GM19467 (cell line): Measurements from ENCODE around the gene PI4KA.

Experiments used
- ATAC-seq: cut with Tn5 transposase; IDR thresholded peaks from one replicate; pipeline ENCODE4 v1.9.1; 2021; ENCODE audit warnings: mild to moderate bottlenecking, moderate library complexity; ENCODE audit not compliant: unreplicated experiment

Gene PI4KA

DNA sequence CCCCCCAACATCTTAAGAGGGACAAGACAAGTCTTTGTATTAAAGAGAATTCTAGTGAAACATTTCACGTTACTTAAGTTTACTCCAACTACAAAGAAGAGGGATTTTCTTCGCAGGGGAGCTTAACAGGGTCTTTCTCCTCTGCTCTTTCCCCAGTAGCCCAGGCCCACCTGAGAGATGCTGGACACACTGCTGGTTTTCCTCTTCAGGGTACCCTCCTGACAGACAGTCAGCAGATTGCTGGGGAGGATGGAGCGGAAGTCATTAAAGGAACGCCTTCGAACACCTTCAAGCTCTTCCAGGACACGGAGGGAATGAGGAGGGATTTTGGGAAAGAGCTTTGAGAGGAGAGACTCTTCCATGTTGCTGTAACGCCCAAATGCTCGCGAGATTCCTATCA, 39.1 kb downstream of the PI4KA start:
- ATAC-seq, result no peak

DNA sequence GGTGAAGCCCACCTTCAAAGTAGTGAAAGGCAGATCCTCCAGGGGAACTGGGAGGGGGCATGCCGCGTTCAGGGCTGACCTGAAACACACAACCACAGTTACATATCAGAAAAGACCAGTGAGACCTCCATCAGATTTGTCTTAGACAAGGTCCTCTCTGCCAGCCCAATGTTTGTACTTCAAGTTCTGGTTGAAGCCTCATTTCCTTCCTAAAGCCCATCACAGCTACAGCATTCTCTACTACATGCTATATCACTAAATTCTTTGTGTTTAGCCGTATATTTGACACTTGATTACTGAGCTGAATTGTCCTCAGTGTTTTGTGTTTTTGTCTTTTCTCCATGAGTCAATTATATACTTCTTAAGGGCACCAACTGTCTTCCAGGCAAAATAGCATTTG, 40.1 kb downstream of the PI4KA start:
- no peak for ATAC-seq

DNA sequence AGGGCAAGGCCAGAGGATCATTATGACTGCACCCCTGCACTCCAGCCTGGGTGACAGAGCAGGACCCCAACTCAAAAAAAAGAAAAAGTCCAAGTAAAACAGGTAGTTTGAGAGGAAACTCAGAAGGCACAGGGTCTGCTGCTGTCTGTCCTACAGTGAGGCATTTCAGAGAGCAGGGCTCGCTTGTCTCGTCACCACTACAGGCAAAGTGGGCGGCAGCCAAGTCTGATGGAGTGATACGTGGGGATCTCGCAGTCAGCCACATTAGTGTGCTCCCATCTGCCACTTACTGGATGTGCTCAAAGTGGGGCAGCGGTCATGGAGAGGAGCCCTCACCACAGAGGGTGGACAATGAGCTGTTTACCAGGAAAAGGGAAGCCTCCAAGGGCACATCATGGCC, 42.1 kb downstream of the PI4KA start:
- ATAC-seq, result no peak

DNA sequence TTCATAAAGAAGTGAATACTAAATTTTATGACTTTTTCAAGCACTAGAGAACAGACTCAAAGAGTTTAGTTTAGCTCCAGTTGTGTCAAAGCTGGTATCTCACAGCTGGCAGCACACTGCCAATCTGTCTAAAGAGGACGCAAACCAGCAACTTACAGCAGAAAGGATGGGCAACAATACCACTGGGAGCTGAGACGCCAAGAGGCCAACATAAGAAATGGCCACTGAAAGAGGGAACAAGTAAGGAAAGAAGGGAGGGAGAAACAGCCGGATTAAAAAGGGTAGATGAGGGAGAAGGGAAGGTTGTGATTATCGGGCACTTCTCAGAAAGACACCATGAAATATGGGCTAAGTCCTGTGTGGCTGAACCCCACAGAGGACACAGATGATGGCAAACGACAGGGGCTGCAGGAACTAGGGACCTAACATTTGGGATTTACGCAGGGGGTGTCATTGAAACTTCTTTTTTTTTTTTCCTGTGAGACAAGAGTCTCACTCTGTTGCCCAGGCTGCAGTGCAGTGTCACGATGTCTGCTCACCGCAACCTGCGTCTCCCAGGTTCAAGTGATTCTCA, 43.0 kb downstream of the PI4KA start:
- no peak for ATAC-seq

DNA sequence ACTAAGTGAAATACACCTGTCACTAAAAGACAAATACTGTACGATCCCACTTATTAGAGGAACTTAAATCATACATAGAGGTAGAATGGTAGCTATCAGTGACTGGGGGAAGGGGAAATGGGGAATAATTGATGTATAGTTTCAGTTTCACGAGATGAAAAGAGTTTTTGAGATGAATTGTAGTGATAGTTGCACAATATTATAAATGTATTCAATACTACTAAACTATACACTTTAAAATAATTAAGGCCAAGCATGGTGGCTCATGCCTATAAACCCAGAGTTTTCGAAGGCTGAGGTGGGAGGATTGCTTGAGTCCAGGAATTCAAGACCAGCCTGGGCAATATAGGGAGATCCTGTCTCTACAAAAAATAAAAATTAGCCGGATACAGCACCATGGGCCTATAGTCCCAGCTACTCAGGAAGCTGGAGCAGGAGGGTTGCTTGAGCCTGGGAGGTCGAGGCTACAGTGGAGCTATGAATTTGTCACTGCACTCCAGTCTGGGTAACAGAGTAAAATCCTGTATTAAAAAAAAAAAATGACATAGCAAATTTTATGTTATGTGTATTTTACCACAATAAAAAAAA, 44.3 kb downstream of the PI4KA start:
- no peak for ATAC-seq

DNA sequence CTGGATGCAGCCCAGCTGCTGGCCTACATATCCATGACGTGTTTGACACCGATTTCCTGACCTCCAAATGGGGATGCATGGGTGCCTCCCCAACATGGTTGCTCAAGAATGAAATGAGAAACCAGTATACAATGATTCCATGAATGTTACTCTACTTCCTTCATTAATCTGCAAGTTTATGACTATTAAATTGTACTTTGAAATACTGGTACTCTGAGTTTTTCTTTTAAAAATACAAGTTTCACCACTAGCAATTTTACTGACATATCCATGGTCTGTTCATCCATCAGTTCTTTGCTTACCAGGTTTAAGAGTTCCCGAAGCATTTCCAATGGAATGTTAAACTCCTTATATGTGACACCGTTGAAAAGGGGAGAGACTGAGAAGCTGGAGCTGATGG, 45.6 kb downstream of the PI4KA start:
- ATAC-seq, result no peak

DNA sequence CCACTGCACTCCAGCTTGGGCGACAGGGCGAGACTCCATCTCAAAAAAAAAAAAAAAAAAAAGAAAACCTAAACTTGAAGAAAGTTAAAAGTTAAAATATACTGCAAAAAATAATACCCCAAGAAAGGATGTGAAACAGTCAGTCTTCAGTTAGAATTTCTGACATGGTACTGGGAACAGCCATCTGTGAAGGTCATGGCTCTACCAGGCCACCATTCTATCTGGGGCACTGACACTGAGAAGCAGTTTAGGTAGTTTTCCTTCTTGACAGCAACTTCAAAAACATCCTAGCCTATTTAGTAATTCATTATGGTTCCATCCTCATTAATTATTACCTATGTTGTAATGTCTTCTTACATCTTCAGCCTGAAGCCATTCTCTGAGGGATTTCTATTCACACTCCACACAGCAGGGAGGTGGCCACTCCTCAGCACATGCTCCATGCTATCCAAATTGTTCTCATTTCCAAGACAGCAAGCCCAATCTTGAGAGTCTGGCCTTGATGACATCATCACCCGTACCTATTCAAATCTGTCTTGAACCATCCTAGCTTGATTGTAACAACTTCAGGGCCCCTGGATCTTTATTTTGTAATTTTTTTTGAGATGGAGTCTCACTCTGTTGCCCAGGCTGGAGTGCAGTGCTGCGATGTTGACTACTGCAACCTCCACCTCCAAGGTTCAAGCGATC, 46.5 kb downstream of the PI4KA start:
- no peak for ATAC-seq

DNA sequence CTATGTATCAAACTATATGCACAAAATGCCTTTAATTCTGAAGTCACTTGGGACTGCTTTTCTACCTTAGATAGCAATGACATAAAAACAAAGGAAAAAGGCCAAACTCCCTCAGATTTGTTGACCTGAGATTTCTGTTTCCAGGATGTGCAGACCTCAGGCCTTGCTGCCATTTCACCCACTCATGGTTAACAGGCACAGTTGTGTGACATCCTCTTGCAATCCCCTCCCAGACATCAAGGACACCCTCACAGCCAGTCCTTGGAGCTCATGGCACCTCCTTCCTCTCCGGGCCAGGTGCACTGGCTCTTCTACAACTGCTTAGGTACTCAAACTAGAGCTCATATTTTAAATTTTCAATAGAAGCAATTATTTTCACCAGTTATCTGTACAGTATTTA, 47.4 kb downstream of the PI4KA start:
- no peak for ATAC-seq

DNA sequence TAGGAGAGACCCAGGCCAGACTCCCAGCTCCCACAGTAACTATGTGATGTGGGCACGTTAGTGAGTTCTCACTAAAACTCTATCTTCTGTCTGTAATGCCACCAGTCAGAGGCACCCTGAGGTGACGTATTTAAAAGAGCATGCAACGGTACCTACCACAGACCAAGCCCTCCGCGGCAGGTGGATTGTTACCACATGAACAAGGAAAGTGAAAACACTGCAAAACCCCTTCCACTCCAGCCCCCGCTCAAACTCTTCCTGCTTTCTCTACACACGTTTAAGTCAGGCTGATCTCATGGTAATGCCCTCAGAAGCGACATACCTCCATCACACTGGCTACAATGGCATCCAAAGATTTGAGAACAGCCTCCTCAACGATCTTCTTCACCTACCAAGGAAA, 48.0 kb downstream of the PI4KA start:
- no peak for ATAC-seq

DNA sequence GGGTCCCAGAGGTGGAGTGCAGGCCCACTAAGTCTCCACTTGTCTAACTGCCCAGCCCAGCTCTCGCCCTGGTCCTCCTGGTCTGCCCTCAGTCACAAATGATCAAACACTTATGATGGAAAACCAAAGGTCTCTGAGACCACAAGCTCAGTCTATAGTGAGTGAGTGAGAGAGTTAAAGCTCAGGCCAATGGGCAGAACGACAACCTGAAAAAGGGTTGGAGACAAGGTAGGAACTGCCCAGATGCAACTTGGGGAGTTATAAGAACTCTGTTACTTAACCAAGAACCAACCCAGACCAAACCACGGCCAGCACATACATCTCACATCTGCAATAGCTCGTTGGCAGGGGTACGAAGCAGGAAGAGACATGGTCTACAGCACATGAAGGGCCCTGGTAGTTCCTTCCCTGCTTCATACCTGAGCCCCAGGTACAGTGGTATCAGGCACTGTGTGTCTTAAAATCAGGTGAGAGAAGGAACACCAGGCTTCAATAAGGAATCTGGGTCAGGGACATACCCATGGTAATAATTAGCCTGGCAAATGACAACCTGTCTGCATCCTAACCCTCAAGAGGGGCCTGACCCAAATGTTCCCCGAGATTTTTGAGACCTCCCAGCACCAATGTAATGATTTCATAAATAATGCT, 48.9 kb downstream of the PI4KA start:
- ATAC-seq, result no peak

DNA sequence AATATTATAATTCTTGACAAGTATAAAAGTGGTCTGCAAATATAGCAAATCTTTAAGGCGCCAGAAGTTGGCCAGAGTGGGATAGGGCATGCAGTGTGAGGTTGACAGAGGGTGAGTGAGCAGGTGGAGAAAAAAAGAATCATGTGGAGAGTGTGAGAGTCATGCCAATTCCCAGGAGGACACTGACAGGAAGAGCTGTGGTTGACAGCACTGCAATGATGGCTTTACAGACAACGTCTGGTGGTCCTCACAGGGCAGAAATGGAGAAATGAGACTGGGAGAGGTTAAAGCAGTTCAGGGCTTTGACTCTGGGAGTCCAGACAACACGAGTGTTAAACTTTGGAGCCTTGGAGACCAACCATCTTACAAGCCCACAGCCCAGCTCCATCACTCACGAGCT, 49.8 kb downstream of the PI4KA start:
- no peak for ATAC-seq

DNA sequence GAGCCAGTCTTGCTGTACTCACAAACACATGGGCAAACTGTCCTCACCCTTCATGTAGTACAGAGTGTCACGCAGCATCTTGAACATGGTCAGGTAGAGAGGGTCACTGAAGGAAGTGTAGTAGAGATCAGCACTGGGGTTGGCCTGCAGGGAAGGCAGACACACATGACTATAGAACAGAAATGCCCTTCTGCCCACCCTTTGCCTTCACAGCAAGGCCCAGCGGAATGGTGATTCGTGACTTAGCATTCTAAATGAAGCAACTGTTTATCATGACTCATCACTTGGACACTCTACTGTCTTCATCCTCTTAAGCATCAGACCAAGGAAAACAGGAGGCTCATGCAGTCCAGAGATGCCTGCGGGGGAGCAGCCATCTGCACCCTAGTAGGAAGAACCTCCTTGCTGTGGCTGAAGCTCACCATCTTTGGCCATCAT, 51.3 kb downstream of the PI4KA start:
- no peak for ATAC-seq

DNA sequence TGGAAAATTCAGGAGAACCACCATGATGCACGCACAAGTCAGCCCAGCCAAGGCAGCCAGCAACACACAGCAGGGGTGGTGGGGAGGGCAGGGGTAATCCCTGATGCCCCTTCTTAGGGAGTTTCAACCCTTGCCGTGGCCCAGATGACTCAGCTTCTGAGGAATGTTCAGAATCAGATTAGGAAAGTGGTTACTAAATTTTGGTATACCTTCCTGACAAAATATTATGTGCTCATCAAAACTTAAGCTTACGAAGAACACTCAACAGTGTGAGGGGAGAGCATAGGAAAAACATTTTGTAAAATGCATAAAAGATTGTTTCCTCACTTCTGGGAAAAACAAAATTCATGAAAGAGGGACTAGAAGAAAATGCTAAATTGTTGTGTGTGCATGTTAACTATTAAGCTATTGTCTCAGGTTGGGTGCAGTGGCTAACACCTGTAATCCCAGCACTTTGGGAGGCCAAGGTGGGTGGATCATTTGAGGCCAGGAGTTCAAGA, 52.6 kb downstream of the PI4KA start:
- no peak for ATAC-seq

DNA sequence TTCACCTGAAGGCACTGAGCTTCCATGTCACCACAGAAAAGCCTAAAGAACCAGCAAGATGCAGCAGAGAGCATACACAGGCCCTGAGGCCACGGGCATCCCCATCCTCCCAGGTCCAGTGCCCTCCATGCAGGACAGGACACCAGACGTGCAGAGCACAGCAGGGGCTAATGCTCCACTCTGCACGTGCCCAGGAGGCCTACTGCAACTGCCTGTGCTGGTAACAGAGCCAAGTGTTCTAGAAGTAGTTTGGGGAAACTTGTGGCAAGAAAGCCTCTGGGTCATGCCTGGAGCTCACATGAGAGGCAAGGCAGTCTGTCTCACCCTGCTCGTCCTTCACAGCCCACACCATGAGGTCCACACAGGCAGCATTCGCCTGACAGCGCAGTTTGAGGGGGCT, 54.0 kb downstream of the PI4KA start:
- no peak for ATAC-seq

DNA sequence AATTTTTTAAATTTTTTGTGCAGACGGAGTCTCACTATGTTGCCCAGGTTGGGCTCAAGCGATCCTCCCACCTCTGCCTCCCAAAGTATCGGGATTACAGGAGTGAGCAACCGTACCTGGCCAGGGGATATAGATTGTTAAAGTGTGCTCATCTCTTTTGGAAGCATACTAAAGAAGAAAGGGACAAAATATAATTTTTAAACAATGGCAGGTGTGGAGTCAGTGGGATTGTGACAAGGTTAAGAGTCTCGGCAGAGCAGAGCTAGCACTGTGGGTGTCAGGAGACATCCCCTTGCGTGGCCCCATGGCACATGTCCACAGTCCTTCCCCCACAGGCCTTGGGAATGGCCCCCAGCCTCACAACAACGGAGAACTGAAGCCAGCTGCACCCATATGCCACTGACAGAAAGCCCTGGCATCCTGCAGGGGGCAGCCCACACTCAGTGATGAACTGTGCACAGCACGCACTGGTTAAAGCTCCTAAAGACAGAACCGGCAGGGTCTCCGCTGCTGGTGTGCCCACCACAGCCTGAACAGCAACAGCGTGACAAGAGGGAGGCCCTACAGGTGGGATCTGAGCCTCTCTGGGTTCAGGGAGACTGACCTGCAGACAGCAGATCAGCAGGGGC, 54.8 kb downstream of the PI4KA start:
- no peak for ATAC-seq

DNA sequence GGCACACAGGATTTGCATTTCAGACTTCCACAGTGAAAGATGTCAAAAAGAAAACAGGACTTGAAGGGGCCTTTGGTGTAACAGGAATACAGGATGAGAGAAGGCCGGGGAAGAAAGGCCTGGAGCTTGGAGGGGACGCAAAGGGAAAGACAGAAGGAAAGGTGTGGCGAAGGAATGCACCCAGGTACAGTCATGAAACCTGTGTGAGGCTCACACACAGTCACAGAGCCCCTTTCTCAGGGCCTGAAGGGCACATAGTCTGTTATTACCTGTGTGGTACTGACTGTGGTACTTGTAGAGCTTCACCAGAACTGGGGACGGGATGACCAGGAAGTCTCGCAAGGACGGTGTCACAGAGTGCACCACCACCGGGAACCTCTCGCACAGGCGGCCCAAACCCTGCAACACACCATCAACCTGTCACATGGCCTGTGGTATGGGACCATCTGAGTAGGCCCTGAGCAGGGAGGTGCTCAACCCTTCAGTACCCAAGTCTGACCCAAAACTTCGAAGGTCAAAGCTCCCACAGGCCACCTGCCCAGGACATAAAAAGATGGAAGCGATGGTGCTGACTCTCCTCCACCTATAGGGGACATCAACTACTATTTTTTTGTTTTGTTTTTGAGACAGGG, 55.6 kb downstream of the PI4KA start:
- ATAC-seq, result no peak

DNA sequence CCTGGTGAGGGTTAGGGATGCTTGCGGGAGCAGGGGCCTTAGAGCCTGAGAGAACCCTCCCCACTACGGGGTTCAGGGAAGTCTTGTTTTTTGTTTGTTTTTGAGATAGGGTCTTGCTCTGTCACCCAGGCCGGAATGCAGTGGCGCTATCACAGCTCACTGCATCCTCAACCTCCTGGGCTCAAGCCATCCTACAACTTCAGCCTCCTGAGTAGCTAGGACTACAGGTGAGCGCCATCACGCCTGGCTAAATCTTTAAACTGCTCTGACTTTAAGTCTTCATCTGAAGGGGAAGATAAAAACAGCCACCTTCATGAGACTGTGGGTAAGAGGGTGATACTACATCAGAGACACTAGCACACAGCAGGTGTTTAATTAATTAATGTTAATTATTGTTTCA, 56.2 kb downstream of the PI4KA start:
- no peak for ATAC-seq

DNA sequence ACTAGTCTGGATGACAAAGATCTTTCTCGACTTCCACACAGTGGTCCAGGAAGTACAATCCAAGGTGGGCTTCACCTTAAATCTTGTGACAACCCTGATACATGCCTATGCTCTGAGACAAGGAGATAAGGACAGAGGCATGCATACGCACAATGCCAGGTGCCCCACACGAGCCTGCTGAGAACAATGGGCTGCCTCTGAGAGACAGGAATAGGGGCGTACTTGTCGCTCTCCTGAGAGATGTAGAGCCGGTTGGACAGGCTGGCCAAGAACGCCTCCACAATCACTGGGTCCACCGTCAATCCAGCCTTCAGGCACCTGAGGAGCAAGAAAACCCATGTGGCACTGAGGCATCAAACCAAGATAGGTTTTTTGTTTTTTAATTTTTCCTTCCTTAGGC, 59.2 kb downstream of the PI4KA start:
- ATAC-seq, result no peak

DNA sequence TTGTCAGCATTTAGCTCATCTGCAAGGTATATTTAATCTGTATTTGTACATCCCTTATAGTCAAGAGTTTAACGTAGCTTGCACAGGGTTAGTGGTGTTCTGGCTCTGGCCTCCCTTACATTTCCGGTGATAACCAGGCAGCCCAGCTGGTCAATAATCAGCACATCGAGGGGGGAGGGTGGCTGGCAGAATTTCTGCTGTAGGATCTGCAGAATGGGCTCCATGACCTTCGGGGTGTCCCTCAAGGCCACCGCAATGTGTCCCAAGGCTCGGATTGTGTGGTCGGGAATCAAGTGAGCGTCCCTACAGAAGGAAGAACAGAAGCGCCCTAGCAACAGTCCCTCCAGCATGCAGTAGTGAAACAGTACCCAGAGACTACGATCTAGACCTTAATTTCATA, 59.6 kb downstream of the PI4KA start:
- ATAC-seq, result no peak

DNA sequence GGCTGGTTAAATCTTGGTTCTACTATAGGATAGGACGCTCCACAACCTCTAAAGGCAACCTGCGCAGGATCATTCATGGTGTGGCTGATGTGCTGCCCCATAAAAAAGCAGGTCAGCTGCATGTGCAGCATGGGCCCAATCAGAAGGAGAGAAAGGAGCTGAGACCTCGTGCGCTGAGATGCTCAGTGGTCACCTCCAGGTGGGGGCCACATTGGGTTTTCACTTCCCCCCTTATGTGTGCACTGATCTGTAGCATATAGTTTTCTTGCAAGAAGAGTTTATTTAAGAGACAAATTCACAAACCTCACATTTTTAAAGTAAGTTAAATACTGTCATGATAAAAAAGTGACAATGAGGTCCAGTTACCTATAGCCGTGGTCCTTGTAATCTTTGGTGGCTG, 60.4 kb downstream of the PI4KA start:
- no peak for ATAC-seq

DNA sequence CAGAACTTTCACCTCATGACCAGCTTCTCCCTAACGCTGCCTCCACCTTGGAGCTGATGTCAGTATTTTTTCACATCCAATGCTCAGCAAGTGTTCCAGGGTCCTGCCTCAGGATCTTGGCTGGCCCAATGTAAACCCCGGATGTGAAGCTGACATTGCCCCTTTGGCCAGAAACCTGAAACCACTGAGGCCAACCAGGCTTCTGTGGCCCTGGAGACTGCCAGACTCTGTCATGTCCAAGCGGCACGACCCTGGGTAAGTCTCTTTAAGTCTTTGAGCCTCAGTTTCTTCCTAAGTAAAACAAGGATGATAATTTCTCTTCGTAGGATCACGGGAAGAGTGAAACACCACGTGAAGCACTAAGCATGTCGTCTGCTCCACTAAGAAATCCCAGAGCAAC, 61.9 kb downstream of the PI4KA start:
- ATAC-seq, result no peak
